ENCODE data around the gene GAS7. TPM values are rescaled to one million over a fixed set of nuclear protein-coding genes. Genes with fewer than 3 reads are reported as not detected.

Gene GAS7
- total RNA-seq, 1 donor from 2014 or later = 78.0 TPM

DNA sequence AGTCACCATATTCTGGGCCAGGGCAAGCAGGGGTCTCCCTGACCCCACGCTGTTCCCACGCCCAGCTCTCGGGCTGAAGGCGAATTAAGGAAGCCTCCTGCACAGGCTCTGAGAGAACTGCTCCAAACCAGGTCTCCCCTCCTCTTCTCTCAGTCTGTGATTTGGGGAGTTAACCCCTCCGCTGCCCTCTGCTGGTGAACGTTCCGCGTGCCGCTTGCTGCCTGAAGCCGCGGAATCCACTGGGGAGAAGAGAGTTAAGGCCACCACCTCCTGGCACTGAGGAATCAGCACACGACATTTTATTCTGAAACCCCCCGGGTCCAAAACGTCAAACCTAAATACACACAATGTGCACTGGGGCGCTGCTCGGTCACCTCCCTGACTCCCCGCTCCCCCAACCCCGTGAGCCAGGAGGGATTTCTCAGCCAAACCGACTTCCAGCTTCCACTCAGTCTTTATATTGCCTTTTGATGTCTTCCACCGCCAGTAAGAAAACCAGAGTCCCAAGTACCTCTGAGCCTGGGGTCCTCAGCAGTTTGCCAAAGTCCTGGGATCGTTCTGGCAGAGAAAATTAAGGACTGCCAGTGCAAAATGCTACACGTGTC is 238.9 kb downstream of the GAS7 start:
- Histone ChIP-seq H3K4me1 (no peaks in the 10 kb centered on the region), H3K4me3 (no peak overlapping the region), H3K27ac (no peak overlapping the region), H3K36me3 (no peaks in the 10 kb centered on the region), H3K27me3 (no peaks in the 10 kb centered on the region), H3K9me3 (no peaks in the 10 kb centered on the region)
- no peak for DNase-seq (ENCODE audit: low spot score in 2 of 2)
- intact Hi-C loops (cut with DNase I) = no loop called here
- TF ChIP-seq, protein P1, sequence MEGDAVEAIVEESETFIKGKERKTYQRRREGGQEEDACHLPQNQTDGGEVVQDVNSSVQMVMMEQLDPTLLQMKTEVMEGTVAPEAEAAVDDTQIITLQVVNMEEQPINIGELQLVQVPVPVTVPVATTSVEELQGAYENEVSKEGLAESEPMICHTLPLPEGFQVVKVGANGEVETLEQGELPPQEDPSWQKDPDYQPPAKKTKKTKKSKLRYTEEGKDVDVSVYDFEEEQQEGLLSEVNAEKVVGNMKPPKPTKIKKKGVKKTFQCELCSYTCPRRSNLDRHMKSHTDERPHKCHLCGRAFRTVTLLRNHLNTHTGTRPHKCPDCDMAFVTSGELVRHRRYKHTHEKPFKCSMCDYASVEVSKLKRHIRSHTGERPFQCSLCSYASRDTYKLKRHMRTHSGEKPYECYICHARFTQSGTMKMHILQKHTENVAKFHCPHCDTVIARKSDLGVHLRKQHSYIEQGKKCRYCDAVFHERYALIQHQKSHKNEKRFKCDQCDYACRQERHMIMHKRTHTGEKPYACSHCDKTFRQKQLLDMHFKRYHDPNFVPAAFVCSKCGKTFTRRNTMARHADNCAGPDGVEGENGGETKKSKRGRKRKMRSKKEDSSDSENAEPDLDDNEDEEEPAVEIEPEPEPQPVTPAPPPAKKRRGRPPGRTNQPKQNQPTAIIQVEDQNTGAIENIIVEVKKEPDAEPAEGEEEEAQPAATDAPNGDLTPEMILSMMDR (IDR thresholded peaks at IDR 0.05) = peak in 1 of 3 experiments; percentile 7

DNA sequence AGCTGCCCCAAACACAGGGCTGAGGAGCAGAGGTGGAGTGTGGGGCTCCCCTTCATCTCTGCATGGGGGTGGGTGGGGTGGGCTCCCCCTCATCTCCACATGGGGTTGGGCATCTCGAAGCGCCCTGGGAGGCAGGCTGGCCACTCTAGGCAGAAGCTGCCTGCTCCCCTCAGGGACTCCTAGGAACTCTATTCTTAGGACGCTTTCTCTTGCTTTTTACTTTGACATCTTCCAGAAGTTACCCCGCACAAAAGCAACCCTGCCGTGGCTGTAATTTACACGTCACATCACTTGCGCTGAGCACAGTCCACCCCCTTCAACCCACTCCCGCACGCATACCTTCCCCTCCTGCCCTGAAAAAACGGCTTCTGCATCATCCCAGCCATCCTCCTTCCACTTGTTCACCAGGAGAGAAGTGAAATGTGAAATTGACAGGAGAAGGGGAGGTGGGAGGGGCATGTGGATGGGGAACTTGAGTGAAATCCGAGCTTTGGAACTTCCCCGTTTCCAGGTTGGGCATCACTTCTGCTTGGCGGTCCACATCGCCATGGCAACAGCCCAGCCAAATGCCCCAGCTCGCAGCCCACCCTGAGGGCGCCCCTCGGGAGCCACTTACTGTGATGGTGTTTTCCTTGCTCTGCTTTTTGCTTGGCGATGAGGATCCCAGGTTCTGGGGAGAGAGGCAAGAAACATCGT is 239.7 kb downstream of the GAS7 start:
- Histone ChIP-seq H3K9me3 (no peaks in the 10 kb centered on the region), H3K36me3 (no peaks in the 10 kb centered on the region), H3K4me1 (no peaks in the 10 kb centered on the region), H3K4me3 (no peak overlapping the region), H3K27ac (no peak overlapping the region), H3K27me3 (no peaks in the 10 kb centered on the region)
- DNase-seq (ENCODE audit: low spot score in 2 of 2) = no peak
- intact Hi-C loops (cut with DNase I) = no loop called here
- TF ChIP-seq, protein P1 (IDR thresholded peaks at IDR 0.05) = no peak

DNA sequence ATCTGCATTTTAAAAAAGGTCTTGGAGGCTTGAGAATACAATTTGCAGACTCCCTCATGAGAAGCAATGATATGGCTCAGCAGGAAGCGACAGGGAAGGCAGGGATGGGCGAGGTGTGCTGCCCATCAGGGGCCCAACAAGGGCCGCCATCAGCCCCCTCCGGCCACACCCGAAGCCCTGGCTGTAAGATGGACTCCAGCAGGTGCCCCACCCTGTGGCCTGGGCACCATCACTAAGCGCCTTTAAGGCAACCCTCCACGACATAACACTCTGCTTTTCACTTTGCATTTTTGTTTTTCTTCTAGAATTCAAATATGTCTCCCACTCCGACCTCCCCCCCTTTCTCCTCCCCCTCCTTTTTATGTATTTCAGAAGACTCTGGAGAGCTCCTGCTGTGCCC is 241.2 kb downstream of the GAS7 start:
- TF ChIP-seq, protein P1 (IDR thresholded peaks at IDR 0.05) = no peak
- Histone ChIP-seq H3K9me3 (no peaks in the 10 kb centered on the region), H3K4me3 (no peak overlapping the region), H3K36me3 (no peaks in the 10 kb centered on the region), H3K4me1 (no peaks in the 10 kb centered on the region), H3K27ac (no peak overlapping the region), H3K27me3 (no peaks in the 10 kb centered on the region)
- intact Hi-C loops (cut with DNase I) = no loop called here
- DNase-seq (ENCODE audit: low spot score in 2 of 2) = no peak

DNA sequence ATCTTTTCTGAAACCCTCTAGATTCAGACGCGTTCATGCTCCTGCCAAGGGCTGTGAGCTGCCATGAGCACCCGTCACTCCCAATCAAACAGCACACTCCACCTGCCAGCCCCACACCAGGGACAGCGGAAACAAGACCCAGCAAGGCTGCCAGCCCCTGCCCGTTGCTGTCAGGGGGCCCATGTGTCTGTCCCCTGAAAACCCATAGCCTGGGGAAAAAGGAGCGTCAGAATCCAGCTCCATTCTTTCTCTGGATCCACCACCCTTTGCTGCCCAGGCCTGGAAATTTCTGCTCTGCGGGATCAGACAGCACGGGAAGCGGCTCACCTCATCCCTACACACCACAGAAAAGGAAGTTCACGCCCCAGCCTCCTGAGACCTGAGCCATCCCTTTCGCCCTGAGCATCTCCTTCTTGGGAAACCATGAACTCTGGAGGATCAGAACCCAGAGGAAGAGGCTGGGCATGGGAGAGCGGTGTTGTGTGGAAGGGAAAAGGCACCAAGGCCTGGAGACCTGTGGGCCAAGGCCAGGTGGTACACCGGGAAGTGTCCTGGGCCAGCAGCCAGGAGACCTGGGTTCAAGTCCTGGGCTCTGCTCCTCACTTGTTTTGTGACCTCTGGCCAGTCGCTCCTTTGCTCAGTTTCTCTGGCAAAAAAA is 241.8 kb downstream of the GAS7 start:
- Histone ChIP-seq H3K9me3 (no peaks in the 10 kb centered on the region), H3K36me3 (no peaks in the 10 kb centered on the region), H3K4me1 (no peaks in the 10 kb centered on the region), H3K27me3 (no peaks in the 10 kb centered on the region), H3K4me3 (no peak overlapping the region), H3K27ac (no peak overlapping the region)
- intact Hi-C loops (cut with DNase I) = no loop called here
- TF ChIP-seq, protein P1 (IDR thresholded peaks at IDR 0.05) = no peak
- DNase-seq (ENCODE audit: low spot score in 2 of 2) = no peak

DNA sequence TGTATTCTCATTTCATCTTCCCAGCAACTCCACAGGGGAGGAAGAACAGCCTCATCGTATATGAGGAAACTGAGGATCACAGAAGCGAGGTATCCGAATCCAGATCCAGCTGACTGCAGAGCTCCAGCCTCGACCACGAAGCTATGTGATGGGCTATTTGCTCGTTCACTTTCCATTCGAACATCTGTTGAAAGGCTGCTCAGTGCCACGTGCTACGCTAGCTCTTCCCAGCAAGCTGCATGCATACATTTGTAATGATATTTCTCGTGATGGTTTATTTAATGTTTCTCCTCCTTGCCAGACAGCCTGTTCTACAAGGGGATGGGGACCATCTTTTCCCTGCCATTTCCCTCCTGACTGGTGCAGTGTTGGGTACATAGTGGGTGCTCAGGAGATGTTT is 244.9 kb downstream of the GAS7 start:
- intact Hi-C loops (cut with DNase I) = no loop called here
- H3K36me3 ChIP-seq = no peaks in the 10 kb centered on the region
- H3K9me3 ChIP-seq = no peaks in the 10 kb centered on the region
- no peak overlapping the region for H3K27ac ChIP-seq
- DNase-seq (ENCODE audit: low spot score in 2 of 2) = no peak
- H3K4me1 ChIP-seq = no peaks in the 10 kb centered on the region
- H3K27me3 ChIP-seq = no peaks in the 10 kb centered on the region
- TF ChIP-seq, protein P1 (IDR thresholded peaks at IDR 0.05) = no peak
- H3K4me3 ChIP-seq = no peak overlapping the region

All from ascending aorta (tissue), 2 donors.